Prostate gland (tissue), 2 donors: ENCODE results near the gene ABCF2.

Experiments
- POLR2A ChIP-seq: fragments of 450-650 bp; IDR thresholded peaks from one replicate; pipeline ENCODE4 v1.6.1; 2016; ENCODE audit warnings: antibody characterized with exemption, mild to moderate bottlenecking
- POLR2AphosphoS5 ChIP-seq: sonication (generic); formaldehyde crosslinking; IDR thresholded peaks from one replicate; pipeline ENCODE4 v1.6.1; 2017; ENCODE audit warnings: antibody characterized with exemption
- TF ChIP-seq, protein P1 (sequence below), 4 experiments: fragments of 200-600 bp in 2 of 4; fragments of 450-650 bp in 2 of 4; sonication (generic) in 2 of 4; IDR thresholded peaks; 1 replicate in 3 of 4; 2 replicates in 1 of 4; pipeline ENCODE4 v1.5.1; 2016 to 2019; ENCODE audit warnings: antibody characterized with exemption in 4 of 4, mild to moderate bottlenecking in 2 of 4, moderate library complexity in 2 of 4

GRCh38 chr7:151175793-151176311, 51.2 kb downstream of the ABCF2 start:
- TF ChIP-seq POLR2A (no peak), POLR2AphosphoS5 (no peak)
- TF ChIP-seq, protein P1, sequence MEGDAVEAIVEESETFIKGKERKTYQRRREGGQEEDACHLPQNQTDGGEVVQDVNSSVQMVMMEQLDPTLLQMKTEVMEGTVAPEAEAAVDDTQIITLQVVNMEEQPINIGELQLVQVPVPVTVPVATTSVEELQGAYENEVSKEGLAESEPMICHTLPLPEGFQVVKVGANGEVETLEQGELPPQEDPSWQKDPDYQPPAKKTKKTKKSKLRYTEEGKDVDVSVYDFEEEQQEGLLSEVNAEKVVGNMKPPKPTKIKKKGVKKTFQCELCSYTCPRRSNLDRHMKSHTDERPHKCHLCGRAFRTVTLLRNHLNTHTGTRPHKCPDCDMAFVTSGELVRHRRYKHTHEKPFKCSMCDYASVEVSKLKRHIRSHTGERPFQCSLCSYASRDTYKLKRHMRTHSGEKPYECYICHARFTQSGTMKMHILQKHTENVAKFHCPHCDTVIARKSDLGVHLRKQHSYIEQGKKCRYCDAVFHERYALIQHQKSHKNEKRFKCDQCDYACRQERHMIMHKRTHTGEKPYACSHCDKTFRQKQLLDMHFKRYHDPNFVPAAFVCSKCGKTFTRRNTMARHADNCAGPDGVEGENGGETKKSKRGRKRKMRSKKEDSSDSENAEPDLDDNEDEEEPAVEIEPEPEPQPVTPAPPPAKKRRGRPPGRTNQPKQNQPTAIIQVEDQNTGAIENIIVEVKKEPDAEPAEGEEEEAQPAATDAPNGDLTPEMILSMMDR (IDR thresholded peaks at IDR 0.05), result no peak
